ENCODE data around the gene MOB3B.

The MOB3B gene

DNA sequence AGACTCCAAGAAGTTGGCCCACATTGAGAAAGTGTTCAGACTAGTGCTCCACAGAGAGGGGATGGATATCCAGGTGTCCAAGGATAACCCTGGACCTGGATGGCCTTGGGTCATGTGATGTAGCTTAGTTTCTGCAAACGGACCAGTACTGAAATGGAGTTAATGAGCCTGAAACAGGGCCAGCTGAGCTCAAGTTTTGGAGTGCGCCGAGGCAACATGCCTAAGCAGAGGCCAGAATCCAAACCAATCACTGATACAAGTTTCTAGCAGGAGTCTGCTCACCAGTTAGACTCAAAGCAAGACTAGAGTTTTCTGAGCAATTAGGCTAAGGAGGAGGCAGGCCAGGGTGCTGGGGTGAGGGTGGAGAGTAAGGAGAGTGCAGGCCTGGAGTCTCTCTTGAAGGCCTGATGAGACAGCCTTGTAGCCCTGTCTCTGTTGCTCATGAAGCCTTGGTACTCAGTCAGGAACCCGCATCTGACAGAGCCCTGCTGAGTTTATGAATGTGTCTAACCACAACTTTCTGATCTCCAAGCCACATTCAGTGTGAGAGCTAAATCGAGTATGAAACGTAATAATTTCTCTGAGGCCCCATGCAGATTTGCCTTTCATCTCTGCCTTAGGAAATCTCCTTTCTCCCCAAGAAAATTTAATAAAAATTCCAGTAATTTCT lies 163.8 kb downstream of the MOB3B start:
- DNase-seq (ENCODE audit: low read depth in 3 of 3) = peak; percentile 5 to 44 (median 9)

DNA sequence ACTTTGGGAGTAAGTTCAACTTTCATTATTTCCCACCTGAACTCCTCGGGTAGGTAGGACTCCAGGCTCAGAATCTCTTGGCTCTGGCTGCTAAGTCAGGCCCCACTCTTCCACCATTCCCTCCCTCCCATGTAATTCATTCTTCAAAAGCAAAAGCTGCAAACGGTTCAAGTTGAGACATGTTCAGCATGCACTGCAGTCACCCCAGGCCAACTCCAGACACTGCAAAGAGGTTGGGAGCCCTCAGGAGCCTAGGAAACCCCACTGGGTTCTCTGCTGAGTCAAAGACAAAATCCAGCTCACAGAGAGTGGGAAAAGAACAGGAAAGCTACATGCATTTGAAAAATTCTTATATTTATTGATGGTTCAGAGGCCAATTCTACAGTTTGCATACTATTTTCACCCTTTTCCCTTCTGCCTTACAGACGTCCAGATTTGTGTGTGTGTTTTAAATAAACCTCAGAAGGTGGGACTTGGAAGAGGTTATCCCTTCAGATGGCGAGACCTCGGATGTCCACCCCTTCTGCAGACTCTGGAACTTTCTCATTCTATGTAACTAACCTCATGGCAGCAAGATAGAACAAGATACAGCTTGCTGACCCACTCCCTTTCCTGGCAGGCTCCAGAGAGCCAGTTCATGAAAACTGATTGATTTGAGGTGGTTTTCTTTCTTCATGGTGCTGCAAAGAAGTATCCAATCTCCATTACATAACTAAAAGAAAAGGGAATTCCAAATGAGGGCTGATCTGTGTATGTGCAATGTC lies 167.0 kb downstream of the MOB3B start:
- DNase-seq (ENCODE audit: low read depth in 3 of 3) = no peak

DNA sequence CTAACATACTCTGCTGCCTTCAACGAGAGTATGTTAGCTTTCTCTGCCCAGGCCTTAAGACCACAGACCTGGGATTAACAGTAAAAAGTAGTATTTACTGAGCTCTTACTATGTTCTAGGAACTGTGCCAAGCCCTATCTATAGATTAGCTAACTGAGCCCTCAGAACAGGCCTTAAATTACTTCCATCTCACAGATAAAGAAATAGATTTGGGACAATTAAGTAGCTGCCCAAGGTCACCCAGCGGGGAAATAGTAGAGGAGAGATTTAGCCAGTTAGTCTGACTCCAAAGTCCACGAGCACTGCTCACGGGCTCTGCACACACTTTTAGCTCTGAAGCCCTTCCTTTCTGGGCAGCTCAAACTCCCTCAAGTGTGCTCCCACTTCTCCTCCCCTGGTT lies 168.1 kb downstream of the MOB3B start:
- no peak for DNase-seq (ENCODE audit: low read depth in 3 of 3)

DNA sequence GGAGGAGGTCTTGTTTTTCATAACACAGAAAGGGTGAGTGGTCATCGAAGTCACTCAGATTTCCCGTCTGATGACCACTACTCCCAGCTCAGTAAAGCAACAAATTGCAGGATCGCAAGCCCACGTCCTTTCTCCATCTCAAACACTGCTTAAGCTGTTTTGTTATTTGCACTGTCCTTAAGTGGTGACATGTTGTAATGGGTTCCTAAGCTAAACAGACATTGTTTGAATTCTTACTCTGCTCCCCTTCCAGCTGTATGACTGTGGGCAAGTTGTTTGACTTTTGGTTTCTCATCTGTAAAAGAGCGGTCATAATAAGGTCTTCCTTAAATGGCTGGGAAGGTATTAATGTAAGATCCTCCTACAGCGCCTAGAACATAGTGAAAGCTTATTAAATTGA lies 169.9 kb downstream of the MOB3B start:
- no peak for DNase-seq (ENCODE audit: low read depth in 3 of 3)

DNA sequence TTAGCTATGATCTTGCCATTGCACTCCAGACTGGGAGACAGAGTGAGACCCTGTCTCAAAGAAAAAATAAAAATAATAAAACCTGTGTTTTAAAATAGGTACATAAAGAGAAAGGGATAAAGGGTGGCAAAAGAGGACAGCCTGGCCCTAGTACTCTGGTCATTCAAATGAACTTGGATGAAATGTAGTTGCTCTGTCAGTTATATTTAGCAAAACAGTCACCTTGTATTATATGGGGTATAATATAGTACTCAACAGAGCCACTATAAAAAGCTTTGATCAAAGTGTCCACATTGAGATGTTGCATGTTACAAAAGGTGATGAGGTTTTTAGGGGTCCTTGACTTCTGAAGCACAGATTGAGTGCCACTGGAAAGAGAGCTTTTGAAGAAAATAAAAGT lies 171.6 kb downstream of the MOB3B start:
- DNase-seq (ENCODE audit: low read depth in 3 of 3) = no peak

DNA sequence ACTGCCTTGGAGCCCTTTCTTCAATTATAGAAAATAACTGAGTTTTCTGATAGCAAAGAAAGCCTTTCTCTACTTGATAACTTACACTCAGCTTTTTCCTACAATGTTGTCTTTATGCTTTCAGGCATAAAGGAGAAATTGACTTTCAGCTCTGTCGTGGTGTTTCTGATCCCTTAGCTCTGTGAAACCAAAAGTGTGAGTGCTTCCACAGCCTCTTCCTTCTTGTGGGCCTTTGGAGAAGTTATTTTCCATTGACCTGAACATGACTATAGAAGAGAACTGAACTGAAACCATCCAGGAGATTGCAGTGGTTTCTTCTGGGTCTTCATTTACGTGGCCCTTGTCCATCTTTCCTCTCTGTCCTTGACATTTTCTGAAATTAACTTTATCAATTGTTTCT lies 173.2 kb downstream of the MOB3B start:
- no peak for DNase-seq (ENCODE audit: low read depth in 3 of 3)

DNA sequence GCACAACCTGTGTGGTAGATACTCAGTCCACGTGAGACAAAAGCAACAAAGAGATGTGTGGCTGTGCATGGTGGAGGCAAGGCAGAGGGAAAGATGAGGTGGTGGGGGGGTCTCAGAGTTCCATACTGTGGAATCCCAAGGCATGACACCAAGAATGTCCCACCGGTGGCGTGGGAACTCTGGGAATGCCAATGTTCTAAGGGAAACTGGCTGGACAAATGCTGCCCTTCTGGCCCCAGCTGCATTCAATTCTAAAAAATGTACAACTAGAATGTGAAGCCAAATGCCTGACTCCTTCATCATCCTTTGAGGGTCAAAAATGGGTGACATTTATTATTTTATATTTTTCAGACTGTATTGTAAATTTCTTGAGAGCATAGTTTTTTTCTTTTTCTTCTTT lies 174.4 kb downstream of the MOB3B start:
- no peak for DNase-seq (ENCODE audit: low read depth in 3 of 3)

DNA sequence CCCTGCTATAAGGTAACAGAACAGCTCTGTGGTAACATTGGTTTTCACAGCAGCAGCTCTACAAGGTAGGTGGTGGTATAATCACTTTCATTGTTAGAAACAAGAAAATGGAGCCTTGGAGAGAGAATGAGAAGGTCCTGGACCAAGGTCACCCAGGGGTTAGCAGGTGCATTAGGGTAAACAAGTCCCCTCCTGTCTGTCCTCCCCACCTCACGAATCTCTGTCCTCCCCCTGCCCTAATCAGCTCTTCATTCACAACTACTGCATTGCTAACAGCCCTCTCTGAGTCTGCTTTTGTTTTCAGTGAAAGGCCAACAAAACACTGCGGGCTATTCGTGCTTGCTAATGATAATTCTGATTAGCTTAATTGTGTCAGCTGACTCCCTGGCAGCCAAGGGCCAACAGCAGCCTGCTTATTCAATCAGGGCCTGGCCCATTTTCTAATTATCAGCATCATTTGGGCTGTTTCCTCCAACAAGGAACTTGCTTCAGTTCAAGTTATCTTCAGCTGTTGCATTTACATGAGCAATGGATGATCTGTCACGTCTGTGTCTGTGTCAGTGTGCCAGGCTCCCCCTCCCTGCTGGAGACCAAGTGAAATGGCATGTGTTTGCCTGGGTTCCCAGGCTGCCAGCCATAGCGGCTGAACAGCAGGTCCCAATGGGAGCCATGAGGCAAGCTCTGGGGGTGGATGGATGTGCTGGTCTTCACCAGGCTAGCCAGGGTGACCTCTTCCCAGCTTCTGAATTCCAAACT lies 176.0 kb downstream of the MOB3B start:
- no peak for DNase-seq (ENCODE audit: low read depth in 3 of 3)

DNA sequence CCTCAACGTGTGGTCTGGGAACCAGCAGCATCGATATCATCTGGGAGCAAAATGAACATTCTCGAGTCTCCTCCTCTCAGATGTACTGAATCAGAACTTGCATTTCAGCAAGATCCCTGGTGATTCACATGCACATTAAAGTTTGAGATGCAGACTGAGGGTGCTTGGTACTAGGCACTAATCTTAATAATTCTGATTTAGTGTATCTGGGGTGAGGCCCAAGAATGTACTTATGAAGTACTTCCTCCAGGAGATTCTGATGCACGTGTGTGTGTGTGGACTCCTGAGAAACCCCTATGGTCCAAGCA lies 176.5 kb downstream of the MOB3B start:
- DNase-seq (ENCODE audit: low read depth in 3 of 3) = no peak

DNA sequence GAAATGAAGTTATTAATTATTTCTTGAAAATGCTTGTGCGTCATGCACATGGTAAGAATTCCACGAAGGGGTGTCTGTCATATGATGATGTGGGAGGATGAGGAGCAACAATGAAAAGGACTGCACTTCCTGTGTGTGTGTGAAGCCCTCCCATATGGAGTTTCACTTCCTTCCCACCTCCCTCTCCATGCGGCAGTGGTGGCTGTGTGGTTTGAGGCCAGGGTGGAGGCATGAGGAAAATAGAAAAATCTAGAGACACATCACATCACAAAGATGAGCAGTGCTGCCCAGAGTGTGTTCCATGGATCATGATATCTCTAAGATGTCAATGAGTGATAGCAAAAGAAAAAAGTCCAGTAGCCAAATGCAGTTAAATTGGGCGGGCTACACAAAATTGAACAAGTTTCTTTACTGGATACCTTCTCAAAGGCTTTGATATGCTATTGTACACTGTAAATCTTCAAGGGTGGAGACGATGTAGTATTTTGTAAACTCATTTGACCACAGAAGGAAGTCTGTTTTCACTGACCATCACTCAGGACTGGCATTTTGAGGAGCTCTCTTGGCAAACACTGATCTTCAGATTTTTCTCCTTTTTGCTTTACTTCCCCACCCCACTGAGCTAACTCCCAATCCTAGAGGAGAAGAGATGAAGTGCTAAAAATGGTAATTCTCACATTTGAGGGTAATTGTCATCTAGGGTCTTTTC lies 177.0 kb downstream of the MOB3B start:
- no peak for DNase-seq (ENCODE audit: low read depth in 3 of 3)

DNA sequence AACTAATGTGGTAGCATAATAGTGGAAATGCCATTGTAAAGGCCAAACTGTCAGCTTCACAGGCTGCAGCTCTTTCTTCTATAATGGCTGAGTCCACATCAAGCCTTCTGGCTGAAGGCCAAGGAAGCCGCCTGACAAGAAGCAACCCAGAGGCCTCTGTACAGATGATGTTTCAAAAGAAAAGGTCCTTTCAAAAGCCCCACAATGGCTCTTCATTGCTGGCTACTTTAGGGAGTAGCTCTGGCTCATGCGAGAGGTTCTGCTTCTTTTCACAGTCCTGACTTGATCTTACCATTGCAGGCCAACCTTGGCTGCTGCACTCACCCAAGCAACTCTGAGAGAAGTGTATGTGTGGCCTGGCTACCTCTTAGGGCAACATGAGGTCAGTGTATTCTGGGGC lies 178.2 kb downstream of the MOB3B start:
- DNase-seq (ENCODE audit: low read depth in 3 of 3) = no peak

DNA sequence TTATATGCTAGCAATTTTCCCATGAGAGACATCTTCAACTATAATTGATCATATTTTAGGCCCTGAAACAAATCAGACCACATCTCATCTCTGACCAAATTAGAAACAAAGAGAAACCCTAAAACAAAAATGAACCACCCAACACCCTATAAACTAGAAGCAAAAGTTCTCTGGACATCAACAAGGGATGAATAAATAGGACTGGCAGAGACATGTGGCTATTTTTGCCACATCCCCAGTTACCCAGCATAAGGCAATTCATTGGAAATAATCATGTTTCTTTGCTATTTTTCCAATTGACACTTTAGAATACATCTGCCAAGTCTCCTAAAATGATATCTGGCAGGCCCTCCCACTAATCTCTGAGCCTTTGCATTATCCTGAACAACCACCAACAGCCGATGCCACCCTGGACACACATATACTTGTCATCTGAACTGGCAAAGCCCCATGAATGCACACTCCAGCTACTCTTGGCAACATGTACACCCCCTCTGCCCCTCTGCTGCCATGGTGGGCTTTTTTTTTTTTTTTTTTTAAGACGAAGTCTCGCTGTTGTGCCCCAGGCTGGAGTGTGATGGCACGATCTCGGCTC lies 179.1 kb downstream of the MOB3B start:
- DNase-seq (ENCODE audit: low read depth in 3 of 3) = no peak

DNA sequence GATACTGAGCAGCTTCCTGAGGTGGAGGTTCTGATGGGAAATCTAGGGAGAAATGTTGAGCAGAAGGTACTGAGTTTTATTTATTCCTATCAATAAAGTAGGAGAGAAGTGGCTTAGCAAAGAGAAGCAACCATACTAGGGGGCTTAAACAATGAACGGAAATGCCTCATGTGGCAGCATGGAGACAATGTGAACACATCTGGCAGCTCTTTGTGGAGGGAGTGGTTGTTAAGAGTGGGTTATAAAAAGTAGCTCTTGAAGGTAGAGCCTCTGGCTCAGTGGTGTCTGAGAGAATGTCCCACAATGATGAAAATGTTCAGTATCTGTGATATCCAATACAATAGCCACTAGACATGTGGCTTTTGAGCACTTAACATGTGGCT lies 179.9 kb downstream of the MOB3B start:
- DNase-seq (ENCODE audit: low read depth in 3 of 3) = no peak

DNA sequence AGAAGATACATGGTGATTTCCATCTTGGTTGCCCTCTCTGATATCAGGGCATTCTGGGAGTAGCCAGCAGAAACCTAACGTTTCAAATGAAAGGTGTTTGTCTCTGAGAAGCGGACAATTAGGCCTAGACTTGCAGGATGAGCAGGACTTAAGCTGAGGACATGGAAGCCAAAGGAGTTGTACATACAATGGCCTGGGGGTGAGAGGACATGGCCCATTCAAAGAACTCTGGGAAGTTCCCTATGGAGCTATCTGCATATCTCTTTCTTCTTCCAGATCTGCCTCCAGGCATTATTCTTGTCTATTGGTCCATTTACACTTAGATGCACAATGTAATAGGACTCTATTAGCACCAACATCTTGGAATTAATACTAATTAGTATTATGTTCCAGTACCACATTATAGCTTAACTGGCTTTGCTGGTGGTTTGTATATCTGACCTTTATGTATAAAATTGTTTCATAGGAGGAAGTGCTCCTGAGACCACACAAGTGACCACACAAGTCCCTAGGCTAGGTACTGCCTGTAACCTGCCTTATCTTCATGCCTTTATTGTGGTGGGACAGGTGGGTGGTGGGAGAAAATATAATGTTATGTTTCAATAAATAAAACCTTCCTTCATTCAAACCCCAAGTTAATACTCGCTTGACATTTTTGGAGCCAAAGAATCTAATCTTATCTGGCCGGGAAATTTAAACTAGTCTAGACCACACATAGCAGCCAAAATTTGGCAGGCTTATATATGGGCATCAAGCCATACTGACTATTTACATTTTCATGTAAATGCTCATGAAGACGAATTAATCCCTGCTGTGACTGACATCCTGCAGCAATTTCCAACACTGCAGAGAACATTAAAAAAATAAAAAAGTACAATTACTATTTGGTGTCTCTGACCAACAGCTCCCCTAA lies 180.6 kb downstream of the MOB3B start:
- no peak for DNase-seq (ENCODE audit: low read depth in 3 of 3)

DNA sequence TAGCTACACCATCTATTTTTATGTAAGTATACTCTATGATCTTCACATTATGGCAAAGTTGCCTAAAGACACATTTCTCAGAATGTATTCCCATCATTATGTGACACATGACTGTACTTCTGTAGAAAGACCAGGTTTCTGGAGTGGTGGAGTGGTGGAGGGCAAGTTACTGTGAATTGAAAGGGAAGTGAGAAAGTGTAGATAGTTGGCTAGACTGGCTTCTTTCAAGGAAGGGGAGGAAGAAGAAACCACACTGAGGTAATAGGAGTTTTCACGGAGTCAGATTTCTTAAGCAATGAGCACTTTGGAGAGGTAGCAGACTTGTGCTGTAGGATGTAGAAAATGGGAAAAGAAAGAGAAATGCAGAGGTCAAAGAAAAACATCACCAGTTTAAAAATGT lies 181.7 kb downstream of the MOB3B start:
- no peak for DNase-seq (ENCODE audit: low read depth in 3 of 3)

DNA sequence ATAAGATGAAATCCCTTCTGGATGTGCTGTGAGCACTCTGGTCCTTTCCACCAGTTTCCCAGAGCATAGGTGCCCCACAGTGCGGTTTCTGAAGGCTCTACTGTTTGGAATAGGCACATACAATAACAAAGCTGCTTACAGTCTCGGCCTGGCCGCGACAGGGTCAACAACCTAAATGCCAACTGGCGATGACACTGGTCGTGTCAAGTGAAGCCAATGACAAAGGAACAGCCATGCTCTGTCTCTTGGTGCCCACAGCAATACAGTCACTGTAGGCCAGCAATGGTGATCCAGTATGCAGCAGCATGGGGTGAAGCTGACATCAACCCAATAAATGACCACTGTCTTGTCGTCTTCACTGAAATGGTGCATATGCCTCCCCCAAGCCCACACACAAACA lies 184.8 kb downstream of the MOB3B start:
- no peak for DNase-seq (ENCODE audit: low read depth in 3 of 3)

DNA sequence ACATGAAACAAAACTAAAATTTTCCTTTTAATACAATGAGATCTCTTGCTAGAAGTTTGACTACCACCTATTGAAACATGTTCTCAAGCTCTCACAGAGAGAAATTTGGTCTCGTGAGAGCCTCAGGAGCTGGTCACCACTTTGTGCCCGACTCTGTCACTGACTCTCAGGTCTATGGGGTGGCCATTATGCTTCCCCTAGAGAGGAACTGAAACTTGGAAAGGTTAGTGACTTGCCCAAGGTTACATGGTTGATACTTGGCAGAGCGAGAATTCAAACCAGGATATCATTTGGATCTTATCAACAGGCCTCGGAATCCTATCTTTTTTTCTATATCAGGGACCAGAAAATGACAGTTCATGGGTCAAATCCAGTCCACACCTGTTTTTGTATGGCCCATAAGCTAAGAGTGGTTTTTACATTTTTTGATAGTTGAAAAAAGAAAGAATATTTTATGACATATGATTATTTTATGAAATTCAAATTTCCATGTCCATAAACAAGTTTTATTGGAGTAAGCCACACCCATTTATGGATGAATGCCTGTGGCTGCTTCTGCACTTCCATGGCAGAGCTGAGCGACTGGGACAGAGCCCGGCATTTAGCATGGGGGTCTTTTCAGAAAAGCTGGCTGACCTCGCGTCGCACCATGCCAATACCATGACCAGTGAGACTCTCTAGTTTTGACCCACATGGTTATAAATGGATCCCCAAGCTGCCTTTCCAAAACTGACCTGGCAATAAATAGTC lies 187.9 kb downstream of the MOB3B start:
- DNase-seq (ENCODE audit: low read depth in 3 of 3) = no peak

DNA sequence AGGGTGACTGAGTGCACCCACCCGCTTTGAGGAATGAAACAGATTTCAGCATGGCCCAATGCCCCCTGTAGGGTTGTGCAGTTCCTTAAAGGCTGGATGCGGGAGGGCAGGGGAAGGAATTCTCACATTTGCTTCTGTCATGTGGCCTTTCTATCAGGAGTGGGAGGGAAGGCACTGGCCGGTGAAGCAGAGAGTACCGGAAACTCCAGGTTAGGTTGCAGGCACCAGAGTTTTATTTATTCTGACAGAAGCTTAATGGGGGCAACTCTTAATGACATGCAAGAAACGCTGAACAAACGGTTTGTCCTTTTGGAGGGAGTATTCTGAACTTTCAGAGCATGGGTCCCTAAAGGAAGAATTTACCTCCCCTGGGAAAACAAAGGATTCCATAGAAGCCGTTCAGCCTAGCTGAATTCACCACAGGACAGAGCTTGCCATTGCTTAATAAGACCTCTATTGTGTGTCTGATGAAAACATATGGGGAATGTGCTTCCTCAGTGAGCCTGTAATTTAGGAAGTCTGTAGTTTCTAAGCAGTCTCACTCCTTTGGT lies 188.6 kb downstream of the MOB3B start:
- DNase-seq (ENCODE audit: low read depth in 3 of 3) = no peak

DNA sequence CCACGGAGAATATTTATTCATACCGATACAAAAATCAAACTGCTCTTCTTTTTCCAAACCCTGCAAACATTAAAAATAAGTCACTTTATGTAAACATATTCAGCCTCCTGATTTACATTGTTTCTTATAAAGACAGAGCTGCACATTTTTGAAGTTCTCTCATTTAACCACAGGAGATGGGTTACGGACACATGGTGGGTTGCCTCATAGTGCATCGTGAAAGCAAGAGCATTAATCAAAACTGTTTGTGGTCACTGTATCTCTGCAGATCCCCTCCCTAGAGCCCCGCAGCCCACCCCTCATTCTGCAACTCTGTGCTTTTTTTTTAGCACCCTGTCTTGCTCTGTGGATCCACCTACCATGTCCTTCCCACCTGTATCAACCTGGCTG lies 189.3 kb downstream of the MOB3B start:
- no peak for DNase-seq (ENCODE audit: low read depth in 3 of 3)

DNA sequence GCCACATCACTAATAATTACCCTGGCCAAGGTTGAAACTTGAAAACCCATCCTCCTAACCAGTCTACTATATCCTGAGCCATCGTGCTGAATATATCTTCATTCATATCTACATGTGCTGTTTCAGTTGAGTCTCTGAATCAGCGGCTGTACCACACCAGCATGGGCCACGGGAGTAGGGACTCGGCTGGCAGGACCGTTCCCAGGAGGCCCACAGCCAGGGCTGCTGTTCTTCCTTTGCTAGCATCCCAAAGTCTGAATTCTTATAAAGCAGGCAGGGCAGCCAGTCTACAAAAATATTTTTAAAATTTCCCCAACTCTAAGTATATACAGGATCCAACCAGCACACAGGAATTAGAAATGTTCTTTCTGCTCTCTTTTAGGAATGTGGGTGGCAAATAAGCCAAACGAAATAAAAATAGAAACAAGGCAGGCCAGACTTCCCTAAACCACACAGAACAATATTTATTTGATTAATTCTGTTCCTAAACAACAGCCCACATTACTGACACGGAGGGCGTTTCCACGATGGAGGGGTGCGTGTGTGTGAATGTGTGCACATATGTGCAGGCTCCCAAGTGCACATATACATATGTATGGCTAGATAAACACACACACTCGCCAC lies 189.8 kb downstream of the MOB3B start:
- DNase-seq (ENCODE audit: low read depth in 3 of 3) = no peak

Data from stimulated activated CD4-positive, alpha-beta T cell treated with anti-CD3 and anti-CD28 coated beads, TNF-alpha, amount 100 ng/mL, for 24 hours (primary cell).